ENCODE data around the gene BPIFA1.

GRCh38 chr20:33235696-33236095 is at the start of gene BPIFA1:
- TF ChIP-seq CTCF (IDR thresholded peaks at IDR 0.05) (no peak), POLR2A (IDR thresholded peaks at IDR 0.05) (no peak)
